GM18870 (cell line): ENCODE measurements around the gene CPNE6.
"Not testable (repeated sequence)": the region's sequence is repeated elsewhere in the genome, so short reads cannot be mapped to it uniquely, and the experiment has no call there.

Source experiments
- ATAC-seq: cut with Tn5 transposase; IDR thresholded peaks from one replicate; pipeline ENCODE4 v1.9.1; 2021; ENCODE audit warnings: moderate library complexity; ENCODE audit not compliant: unreplicated experiment

CPNE6 gene

GRCh38 chr14:24071144-24071697 lies at the start of gene CPNE6:
CPNE6 (plus strand) TSS chr14:24071562; CDS start chr14:24072937, 1,375 bp downstream.
- ATAC-seq: no peak

- not testable (repeated sequence) for ATAC-seq
These were observed 46.4 kb upstream of the CPNE6 start for GRCh38 chr14:24024939-24025418.

- not testable (repeated sequence) for ATAC-seq
These were observed 41.7 kb upstream of the CPNE6 start for GRCh38 chr14:24029687-24030086.

GRCh38 chr14:24031331-24031730 lies 40.0 kb upstream of the CPNE6 start:
- ATAC-seq: not testable (repeated sequence)

- ATAC-seq: no peak
These were observed 38.5 kb upstream of the CPNE6 start for GRCh38 chr14:24032727-24033418.

- ATAC-seq: not testable (repeated sequence)
These were observed 35.6 kb upstream of the CPNE6 start for GRCh38 chr14:24035769-24036168.

GRCh38 chr14:24036169-24036962 lies 35.0 kb upstream of the CPNE6 start:
- no peak for ATAC-seq

GRCh38 chr14:24036963-24037657 lies 34.3 kb upstream of the CPNE6 start:
- not testable (repeated sequence) for ATAC-seq

GRCh38 chr14:24037658-24038037 lies 33.7 kb upstream of the CPNE6 start:
- no peak for ATAC-seq

- ATAC-seq: no peak
These were observed 32.7 kb upstream of the CPNE6 start for GRCh38 chr14:24038686-24039085.

- no peak for ATAC-seq
These were observed 30.7 kb upstream of the CPNE6 start for GRCh38 chr14:24040692-24041091.

GRCh38 chr14:24042746-24043145 lies 28.6 kb upstream of the CPNE6 start:
- ATAC-seq: no peak

GRCh38 chr14:24049002-24049401 lies 22.4 kb upstream of the CPNE6 start:
- ATAC-seq: not testable (repeated sequence)

- not testable (repeated sequence) for ATAC-seq
These were observed 20.6 kb upstream of the CPNE6 start for GRCh38 chr14:24050753-24051152.

- ATAC-seq: no peak
These were observed 20.1 kb upstream of the CPNE6 start for GRCh38 chr14:24051176-24051788.

- ATAC-seq: no peak
These were observed 19.3 kb upstream of the CPNE6 start, which contains the start of gene CARMIL3 for GRCh38 chr14:24051789-24052655. CARMIL3 (plus strand) TSS chr14:24052009; CDS start chr14:24052154, 145 bp downstream.

- no peak for ATAC-seq
These were observed 18.5 kb upstream of the CPNE6 start for GRCh38 chr14:24052656-24053547.

GRCh38 chr14:24053548-24054323 lies 17.6 kb upstream of the CPNE6 start:
- no peak for ATAC-seq
